Vagina (tissue), 2 donors: ENCODE measurements around the gene WDFY1.
"Not testable (repeated sequence)": the region's sequence is repeated elsewhere in the genome, so short reads cannot be mapped to it uniquely, and the experiment has no call there.

Experiments
- POLR2A ChIP-seq, 2 donors: fragments of 450-650 bp; IDR thresholded peaks; one replicate each; pipeline ENCODE4 v1.6.1; 2017; ENCODE audit warnings: antibody characterized with exemption in 2 of 2, mild to moderate bottlenecking in 2 of 2, moderate library complexity in 2 of 2
- POLR2AphosphoS5 ChIP-seq, 2 donors: sonication (generic); formaldehyde crosslinking; IDR thresholded peaks; one replicate each; pipeline ENCODE4 v1.9.0; 2017; ENCODE audit warnings: antibody characterized with exemption in 2 of 2, mild to moderate bottlenecking in 2 of 2, low read depth in 1 of 2; ENCODE audit not compliant: insufficient read depth in 1 of 2

DNA sequence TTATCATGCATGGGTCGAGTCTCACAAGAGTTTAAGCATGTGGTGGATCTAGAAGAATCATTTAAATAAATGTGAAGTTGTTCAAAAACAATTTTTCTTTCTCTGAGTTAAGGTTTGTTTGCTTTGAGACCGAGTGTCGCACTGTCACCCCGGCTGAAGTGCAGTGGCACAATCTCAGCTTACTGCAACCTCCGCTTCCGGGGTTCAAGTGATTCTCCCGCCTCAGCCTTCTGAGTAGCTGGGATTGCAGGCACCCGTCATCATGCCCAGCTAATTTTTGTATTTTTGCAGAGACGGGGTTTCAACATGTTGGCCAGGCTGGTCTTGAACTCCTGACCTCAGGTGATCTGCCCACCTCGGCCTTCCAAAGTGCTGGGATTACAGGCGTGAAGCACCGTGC is 73.5 kb downstream of the WDFY1 start:
- TF ChIP-seq POLR2A (IDR thresholded peaks at IDR 0.05); POLR2AphosphoS5 (IDR thresholded peaks at IDR 0.05; ENCODE audit: insufficient read depth in 1 of 2, low read depth in 1 of 2): not testable (repeated sequence)
